ENCODE data around the gene CD247. TPM values are rescaled to one million over a fixed set of nuclear protein-coding genes. Genes with fewer than 3 reads are reported as not detected.

The CD247 gene
- total RNA-seq, 1 experiment from 2014 or later, result 0.44 TPM

- no peak overlapping the region for H3K27ac ChIP-seq (ENCODE audit: low read length)
- no peaks in the 10 kb centered on the region for H3K36me3 ChIP-seq (ENCODE audit: control insufficient read depth, insufficient read depth, low read length)
- ChIA-PET POLR2A (no interaction called here), CTCF (interaction anchor here (0.9 kb wide), 1 partner anchor 12 kb away, joined by 3 read pairs; no protein-coding TSS in a partner anchor)
- no TSS peak for BruUV-seq (replicated peaks)
- no peaks in the 10 kb centered on the region for H3K9me3 ChIP-seq (ENCODE audit: control insufficient read depth, insufficient read depth, low read depth, low read length)
- in situ Hi-C loops (cut with HindIII; ENCODE audit: low pct_unique_long_range_greater_than_20kb, low sequenced_read_pairs), result no loop called here
- TF ChIP-seq REST (IDR thresholded peaks at IDR 0.05; ENCODE audit: insufficient read depth in 1 of 2, low read depth in 2 of 2, low read length in 1 of 2) (no peak), CTCF (IDR thresholded peaks at IDR 0.05) (no peak), POLR2AphosphoS5 (IDR thresholded peaks at IDR 0.05; ENCODE audit: low read depth, low read length) (no peak), TCF7L2 (IDR thresholded peaks at IDR 0.05; ENCODE audit: low read depth, low read length) (no peak), SIN3A (IDR thresholded peaks at IDR 0.05; ENCODE audit: borderline replicate concordance, insufficient read depth, low read depth, low read length) (no peak)
- no peak; the same call in 1 of the 2 replicates for ATAC-seq
- DNase-seq (ENCODE audit: low read depth, low spot score), result no peak
- H3K4me1 ChIP-seq (ENCODE audit: control insufficient read depth, insufficient read depth, low read length), result 0 out of 2 replicates have a peak, but pooled peaks cover 2% of the 10 kb centered on the region
- intact Hi-C loops (cut with micrococcal nuclease; ENCODE audit: unreplicated experiment), result loop anchor here (5.0 kb wide), 1 partner anchor 76 kb away; no protein-coding TSS in a partner anchor
- H3K27me3 ChIP-seq (ENCODE audit: control insufficient read depth, insufficient read depth, low read length), result no peaks in the 10 kb centered on the region
- H3K4me3 ChIP-seq (ENCODE audit: low read depth in 2 of 2, low read length in 2 of 2), result no peak overlapping the region; a peak in 1 of 4 replicates
These were observed 61.8 kb downstream of the CD247 start for GRCh38 chr1:167456524-167456923.

- ChIA-PET CTCF (interaction anchor here (0.9 kb wide), 1 partner anchor 11 kb away, joined by 3 read pairs; no protein-coding TSS in a partner anchor), POLR2A (interaction anchor here (0.7 kb wide), 1 partner anchor 166 kb away, joined by 7 read pairs; no protein-coding TSS in a partner anchor)
- Histone ChIP-seq H3K27me3 (ENCODE audit: control insufficient read depth, insufficient read depth, low read length) (no peaks in the 10 kb centered on the region), H3K36me3 (ENCODE audit: control insufficient read depth, insufficient read depth, low read length) (no peaks in the 10 kb centered on the region), H3K27ac (ENCODE audit: low read length) (no peak overlapping the region), H3K4me3 (ENCODE audit: low read depth in 2 of 2, low read length in 2 of 2) (peak overlapping the region; percentile 60 to 75), H3K4me1 (ENCODE audit: control insufficient read depth, insufficient read depth, low read length) (0 out of 2 replicates have a peak, but pooled peaks cover 2% of the 10 kb centered on the region), H3K9me3 (ENCODE audit: control insufficient read depth, insufficient read depth, low read depth, low read length) (no peaks in the 10 kb centered on the region)
- ATAC-seq (peak; percentile 72), DNase-seq (ENCODE audit: low read depth, low spot score) (no peak)
- intact Hi-C loops (cut with micrococcal nuclease; ENCODE audit: unreplicated experiment), result loop anchor here (5.0 kb wide), 1 partner anchor 76 kb away; no protein-coding TSS in a partner anchor
- in situ Hi-C loops (cut with HindIII; ENCODE audit: low pct_unique_long_range_greater_than_20kb, low sequenced_read_pairs), result no loop called here
- TF ChIP-seq SIN3A (IDR thresholded peaks at IDR 0.05; ENCODE audit: borderline replicate concordance, insufficient read depth, low read depth, low read length) (no peak), REST (IDR thresholded peaks at IDR 0.05; ENCODE audit: insufficient read depth in 1 of 2, low read depth in 2 of 2, low read length in 1 of 2) (no peak), POLR2AphosphoS5 (IDR thresholded peaks at IDR 0.05; ENCODE audit: low read depth, low read length) (no peak), TCF7L2 (IDR thresholded peaks at IDR 0.05; ENCODE audit: low read depth, low read length) (no peak), CTCF (IDR thresholded peaks at IDR 0.05) (no peak)
- no TSS peak for BruUV-seq (replicated peaks)
These were observed 62.4 kb downstream of the CD247 start for GRCh38 chr1:167455786-167456446.

Data from Panc1 (cell line).